Fibroblast of mammary gland (primary cell): ENCODE results near the gene RGS5.
A peak's percentile ranks its signal among the peaks of the same experiment; 100 is the strongest.
"Not testable (repeated sequence)": the region's sequence is repeated elsewhere in the genome, so short reads cannot be mapped to it uniquely, and the experiment has no call there.

Experiments
- DNase-seq: peaks from one replicate; pipeline ENCODE4 v3.0.0-alpha.2; 2010; ENCODE audit warnings: low read depth
- H3K4me3 ChIP-seq: 2 replicates; pipeline ENCODE4 v1.5.1; 2011; ENCODE audit warnings: low read depth, mild to moderate bottlenecking, low read length, moderate library complexity; ENCODE audit not compliant: control insufficient read depth
- TF ChIP-seq, protein P1 (sequence below): conservative IDR thresholded peaks from 2 replicates; pipeline ENCODE4 v1.5.1; 2011; ENCODE audit warnings: low read depth, low read length, inconsistent platforms; ENCODE audit not compliant: control insufficient read depth, insufficient read depth

Gene RGS5

DNA sequence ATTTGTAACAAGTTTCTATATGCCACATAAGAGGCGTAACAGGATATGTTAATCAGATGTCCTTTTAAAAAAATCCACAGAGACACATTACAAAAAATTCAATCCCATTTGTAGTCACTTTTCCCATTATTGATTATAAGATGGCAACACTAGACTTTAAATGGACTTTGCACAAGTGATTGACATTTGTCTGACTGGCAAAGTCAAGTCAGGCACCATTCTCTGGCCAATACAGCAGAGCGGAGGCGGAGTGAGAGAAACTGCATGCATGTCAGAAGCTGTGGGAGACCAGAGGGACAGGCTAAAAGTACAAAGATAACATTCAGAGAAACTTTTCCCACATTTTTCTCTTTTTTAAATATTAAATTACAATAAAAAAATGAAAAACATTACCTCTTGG lies 28.1 kb upstream of the RGS5 start:
- H3K4me3 ChIP-seq: no peak overlapping the region
- TF ChIP-seq, protein P1, sequence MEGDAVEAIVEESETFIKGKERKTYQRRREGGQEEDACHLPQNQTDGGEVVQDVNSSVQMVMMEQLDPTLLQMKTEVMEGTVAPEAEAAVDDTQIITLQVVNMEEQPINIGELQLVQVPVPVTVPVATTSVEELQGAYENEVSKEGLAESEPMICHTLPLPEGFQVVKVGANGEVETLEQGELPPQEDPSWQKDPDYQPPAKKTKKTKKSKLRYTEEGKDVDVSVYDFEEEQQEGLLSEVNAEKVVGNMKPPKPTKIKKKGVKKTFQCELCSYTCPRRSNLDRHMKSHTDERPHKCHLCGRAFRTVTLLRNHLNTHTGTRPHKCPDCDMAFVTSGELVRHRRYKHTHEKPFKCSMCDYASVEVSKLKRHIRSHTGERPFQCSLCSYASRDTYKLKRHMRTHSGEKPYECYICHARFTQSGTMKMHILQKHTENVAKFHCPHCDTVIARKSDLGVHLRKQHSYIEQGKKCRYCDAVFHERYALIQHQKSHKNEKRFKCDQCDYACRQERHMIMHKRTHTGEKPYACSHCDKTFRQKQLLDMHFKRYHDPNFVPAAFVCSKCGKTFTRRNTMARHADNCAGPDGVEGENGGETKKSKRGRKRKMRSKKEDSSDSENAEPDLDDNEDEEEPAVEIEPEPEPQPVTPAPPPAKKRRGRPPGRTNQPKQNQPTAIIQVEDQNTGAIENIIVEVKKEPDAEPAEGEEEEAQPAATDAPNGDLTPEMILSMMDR: no peak
- no peak for DNase-seq

DNA sequence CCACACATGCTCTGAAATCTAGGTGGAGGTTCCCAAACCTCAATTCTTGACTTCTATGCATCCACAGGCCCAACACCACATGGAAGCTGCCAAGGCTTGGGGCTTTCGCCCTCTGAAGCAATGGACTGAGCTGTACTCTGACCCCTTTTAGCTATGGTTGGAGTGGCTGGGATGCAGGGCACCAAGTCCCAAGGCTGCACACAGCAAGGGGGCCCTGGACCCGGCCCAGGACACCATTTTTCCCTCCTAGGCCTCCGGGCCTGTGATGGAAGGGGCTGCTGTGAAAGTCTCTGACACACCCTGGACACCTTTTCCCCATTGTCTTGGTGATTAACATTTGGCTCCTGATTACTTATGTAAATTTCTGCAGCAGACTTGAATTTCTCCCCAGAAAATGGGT lies 25.6 kb upstream of the RGS5 start:
- DNase-seq, H3K4me3 ChIP-seq: not testable (repeated sequence)

DNA sequence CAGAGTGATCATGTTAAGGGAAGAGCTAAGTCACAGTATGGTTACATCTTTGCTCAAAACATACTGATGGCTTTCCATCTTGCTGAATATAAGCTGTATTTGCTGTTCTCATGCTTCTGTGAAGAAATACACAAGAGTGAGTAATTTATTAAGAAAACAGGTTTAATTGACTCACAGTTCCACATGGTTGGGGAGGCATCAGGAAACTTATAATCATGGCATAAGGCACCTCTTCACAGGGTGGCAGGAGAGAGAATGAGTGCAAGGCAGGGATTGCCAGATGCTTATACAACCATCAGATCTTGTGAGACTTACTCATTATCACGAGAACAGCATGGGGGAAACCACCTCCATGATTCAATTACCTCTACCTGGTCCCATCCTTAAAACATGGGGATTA lies 24.4 kb upstream of the RGS5 start:
- H3K4me3 ChIP-seq: no peak overlapping the region
- DNase-seq: peak; percentile 53
- TF ChIP-seq, protein P1: no peak

DNA sequence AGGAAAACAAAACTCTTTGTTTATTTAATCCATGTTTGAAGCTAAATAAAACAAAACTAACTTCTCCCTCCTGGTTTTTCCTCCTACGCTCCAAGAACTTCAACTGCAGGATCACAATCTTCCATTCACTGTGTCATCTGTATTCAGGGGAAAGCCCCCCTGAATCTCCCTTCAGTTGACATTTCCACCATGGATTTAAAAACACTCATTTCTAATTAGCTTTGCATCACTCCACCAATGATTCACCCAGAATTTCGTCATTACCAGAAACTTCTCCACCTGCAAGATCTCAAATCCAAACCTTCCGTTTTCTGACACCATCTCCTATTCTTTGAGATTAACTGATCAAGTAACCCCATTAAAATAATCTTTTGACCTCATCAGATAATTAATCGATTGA lies 10.9 kb upstream of the RGS5 start:
- TF ChIP-seq, protein P1: no peak
- no peak overlapping the region for H3K4me3 ChIP-seq
- DNase-seq: peak; percentile 15

DNA sequence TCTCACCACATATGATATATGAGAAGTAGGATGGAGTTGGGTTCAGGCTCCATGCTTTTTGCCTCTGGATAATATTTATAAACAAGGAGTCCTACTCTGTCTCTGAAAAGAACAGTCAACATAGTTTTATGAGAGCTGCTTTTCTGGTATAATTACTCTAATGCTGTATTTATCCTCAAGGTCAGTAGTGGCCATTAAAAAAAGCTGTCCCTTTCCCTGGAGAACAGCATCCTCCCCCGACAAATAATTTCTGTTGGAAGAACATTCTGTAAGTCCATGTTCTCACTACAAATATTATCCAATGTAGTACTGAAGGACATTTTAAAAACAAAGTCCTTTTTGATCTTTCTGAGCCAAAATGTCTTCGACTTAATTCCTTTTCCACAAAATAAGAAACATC lies 9.0 kb upstream of the RGS5 start:
- no peak for DNase-seq
- H3K4me3 ChIP-seq: no peak overlapping the region
- TF ChIP-seq, protein P1: no peak

DNA sequence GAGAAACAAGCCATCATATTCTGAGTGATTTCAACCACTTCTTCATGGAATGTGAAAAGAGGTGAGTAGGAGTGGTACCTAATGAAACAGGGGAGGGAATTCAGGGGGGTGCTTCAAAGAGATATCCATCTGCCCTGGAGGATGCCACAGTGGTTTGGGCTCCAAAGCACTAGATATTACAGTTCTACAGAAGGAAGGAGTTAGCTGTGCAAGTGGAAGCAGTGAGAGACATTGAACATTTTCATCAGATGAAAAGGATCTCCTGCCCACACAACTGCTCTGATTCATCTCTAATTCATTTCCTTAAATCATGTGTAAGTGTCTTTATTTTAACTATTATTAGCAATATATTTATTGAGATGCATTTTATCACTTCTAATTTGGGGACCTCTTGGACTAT lies 2.8 kb upstream of the RGS5 start:
- no peak overlapping the region for H3K4me3 ChIP-seq
- DNase-seq: peak; percentile 32
- TF ChIP-seq, protein P1: no peak

DNA sequence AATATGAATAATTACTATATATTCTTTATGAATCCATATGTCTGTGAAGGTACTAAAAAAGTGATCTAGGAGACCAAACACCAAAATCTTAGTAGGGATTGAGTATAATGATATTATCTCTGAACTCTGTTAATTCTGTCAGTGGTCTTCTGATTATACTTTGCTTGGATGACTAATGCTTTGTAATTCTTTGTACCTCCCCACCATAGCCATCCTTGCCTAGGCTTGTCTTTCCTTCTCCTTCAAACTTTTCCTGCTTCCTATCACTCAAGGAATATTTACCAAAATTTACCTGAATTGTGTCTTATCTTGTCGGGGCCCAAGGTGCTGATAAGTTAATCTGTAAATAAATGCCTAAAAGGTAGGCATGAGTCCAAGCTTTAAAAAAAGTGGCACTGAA lies 845 bp upstream of the RGS5 start:
- TF ChIP-seq, protein P1: no peak
- DNase-seq: no peak
- no peak overlapping the region for H3K4me3 ChIP-seq
